Sigmoid colon (tissue), 4 donors: ENCODE results near the gene BPIFA1.

Experiments used
- POLR2A ChIP-seq, 2 donors: fragments of 450-650 bp; IDR thresholded peaks; one replicate each; pipeline ENCODE4 v1.6.1; 2016; ENCODE audit warnings: antibody characterized with exemption in 2 of 2, mild to moderate bottlenecking in 2 of 2, moderate library complexity in 2 of 2
- POLR2AphosphoS5 ChIP-seq, 4 donors: sonication (generic); formaldehyde crosslinking; IDR thresholded peaks; one replicate each; pipeline ENCODE4 v1.6.1; 2017; ENCODE audit warnings: antibody characterized with exemption in 4 of 4
- TF ChIP-seq, protein P1 (sequence below), 4 experiments: fragments of 450-650 bp in 3 of 4; fragments of 200-600 bp in 1 of 4; IDR thresholded peaks; one replicate each; pipeline ENCODE4 v1.5.1; 2016 to 2019; ENCODE audit warnings: antibody characterized with exemption in 4 of 4, mild to moderate bottlenecking in 3 of 4, moderate library complexity in 2 of 4

DNA sequence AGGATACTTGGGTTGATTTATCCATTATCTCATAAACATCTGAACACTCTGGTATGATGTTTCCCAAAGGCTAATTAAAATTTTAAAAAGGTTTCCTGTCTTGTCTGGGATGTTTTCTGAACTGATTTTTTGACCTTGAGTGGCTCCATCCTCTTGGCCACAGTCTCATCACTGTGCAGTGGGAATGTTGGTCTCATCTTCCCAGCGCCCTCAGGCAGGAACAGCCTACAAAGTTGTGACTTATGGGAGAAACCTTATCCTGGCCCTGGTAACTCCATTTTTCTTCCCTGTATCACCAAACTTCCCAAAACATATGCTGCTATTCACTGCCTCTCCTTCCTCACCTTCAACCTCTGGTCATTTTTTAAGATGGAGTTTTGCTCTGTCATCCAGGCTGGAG, 25.4 kb upstream of the BPIFA1 start:
- TF ChIP-seq, protein P1, sequence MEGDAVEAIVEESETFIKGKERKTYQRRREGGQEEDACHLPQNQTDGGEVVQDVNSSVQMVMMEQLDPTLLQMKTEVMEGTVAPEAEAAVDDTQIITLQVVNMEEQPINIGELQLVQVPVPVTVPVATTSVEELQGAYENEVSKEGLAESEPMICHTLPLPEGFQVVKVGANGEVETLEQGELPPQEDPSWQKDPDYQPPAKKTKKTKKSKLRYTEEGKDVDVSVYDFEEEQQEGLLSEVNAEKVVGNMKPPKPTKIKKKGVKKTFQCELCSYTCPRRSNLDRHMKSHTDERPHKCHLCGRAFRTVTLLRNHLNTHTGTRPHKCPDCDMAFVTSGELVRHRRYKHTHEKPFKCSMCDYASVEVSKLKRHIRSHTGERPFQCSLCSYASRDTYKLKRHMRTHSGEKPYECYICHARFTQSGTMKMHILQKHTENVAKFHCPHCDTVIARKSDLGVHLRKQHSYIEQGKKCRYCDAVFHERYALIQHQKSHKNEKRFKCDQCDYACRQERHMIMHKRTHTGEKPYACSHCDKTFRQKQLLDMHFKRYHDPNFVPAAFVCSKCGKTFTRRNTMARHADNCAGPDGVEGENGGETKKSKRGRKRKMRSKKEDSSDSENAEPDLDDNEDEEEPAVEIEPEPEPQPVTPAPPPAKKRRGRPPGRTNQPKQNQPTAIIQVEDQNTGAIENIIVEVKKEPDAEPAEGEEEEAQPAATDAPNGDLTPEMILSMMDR (IDR thresholded peaks at IDR 0.05), result no peak
- TF ChIP-seq POLR2A (IDR thresholded peaks at IDR 0.05), result no peak
- TF ChIP-seq POLR2AphosphoS5 (IDR thresholded peaks at IDR 0.05), result no peak
